GM23338 (cell line): ENCODE measurements around the gene HMGB4.

Source experiments
- CREB1 ChIP-seq: fragments of 250-450 bp; sonication (Bioruptor Pico); IDR thresholded peaks from 2 replicates; pipeline ENCODE4 v1.5.0; 2020; ENCODE audit warnings: low read depth, mild to moderate bottlenecking, moderate library complexity
- EZH2 ChIP-seq: fragments of 200-600 bp; sonication (generic); IDR thresholded peaks from one replicate; pipeline ENCODE4 v1.8.0; 2017; ENCODE audit warnings: antibody characterized with exemption, mild to moderate bottlenecking, low read depth; ENCODE audit not compliant: unreplicated experiment
- EZH2phosphoT487 ChIP-seq: fragments of 200-600 bp; sonication (generic); IDR thresholded peaks from one replicate; pipeline ENCODE4 v1.8.1; 2018; ENCODE audit warnings: antibody characterized with exemption; ENCODE audit not compliant: unreplicated experiment
- JUNB ChIP-seq: IDR thresholded peaks from one replicate; pipeline ENCODE4 v1.6.1; 2016; ENCODE audit warnings: antibody characterized with exemption; ENCODE audit not compliant: unreplicated experiment
- POLR2AphosphoS5 ChIP-seq: IDR thresholded peaks from 2 replicates; pipeline ENCODE4 v1.6.1; 2016; ENCODE audit warnings: antibody characterized with exemption, low read depth
- STAT1 ChIP-seq: IDR thresholded peaks from one replicate; pipeline ENCODE4 v1.6.1; 2016; ENCODE audit warnings: antibody characterized with exemption; ENCODE audit not compliant: unreplicated experiment
- TF ChIP-seq, protein P1 (sequence below), 2 experiments: fragments of 200-600 bp in 1 of 2; sonication (generic) in 1 of 2; conservative IDR thresholded peaks; 2 replicates each; pipeline versions ENCODE4 v1.5.1 to v1.6.1; 2016 to 2017; ENCODE audit warnings: antibody characterized with exemption in 2 of 2, low read depth in 2 of 2, mild to moderate bottlenecking in 2 of 2, moderate library complexity in 1 of 2
- TF ChIP-seq, protein P2 (sequence below): IDR thresholded peaks from one replicate; pipeline ENCODE4 v1.6.1; 2018; ENCODE audit warnings: antibody characterized with exemption; ENCODE audit not compliant: unreplicated experiment

DNA sequence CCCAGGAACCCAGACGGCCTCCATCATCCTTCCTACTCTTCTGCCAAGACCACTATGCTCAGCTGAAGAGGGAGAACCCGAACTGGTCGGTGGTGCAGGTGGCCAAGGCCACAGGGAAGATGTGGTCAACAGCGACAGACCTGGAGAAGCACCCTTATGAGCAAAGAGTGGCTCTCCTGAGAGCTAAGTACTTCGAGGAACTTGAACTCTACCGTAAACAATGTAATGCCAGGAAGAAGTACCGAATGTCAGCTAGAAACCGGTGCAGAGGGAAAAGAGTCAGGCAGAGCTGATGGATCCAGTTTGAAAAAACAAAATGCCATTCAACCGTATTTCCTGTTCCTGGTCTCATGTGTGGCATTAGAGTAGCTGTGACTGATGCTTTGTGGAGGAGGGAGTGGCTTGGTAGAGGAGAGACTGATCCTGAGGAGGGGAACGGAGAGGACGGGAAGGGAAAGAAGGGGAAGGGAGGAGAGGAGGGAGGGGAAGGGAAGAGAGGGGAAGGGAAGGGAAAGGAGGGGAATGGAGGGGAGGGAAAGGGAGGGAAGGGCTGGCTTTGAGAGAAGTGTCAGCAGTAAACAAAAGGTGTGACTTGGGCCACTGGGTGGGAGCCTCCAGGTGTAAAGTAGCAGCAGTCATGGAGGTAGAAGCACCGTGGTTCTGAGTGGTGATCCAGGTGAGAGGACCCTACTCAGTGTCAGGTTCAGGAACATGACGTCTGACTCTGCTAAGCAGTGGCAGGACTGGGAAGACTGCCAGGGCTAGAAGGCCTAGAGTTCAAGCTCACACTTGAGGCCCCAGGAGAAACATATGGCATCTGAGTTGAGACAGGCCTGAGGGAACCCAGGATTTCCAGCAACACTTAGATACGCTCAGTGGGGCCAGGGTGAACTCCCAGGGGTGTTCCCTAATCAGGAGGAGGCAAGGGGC lies 846 bp downstream of the HMGB4 start:
- TF ChIP-seq, protein P1, sequence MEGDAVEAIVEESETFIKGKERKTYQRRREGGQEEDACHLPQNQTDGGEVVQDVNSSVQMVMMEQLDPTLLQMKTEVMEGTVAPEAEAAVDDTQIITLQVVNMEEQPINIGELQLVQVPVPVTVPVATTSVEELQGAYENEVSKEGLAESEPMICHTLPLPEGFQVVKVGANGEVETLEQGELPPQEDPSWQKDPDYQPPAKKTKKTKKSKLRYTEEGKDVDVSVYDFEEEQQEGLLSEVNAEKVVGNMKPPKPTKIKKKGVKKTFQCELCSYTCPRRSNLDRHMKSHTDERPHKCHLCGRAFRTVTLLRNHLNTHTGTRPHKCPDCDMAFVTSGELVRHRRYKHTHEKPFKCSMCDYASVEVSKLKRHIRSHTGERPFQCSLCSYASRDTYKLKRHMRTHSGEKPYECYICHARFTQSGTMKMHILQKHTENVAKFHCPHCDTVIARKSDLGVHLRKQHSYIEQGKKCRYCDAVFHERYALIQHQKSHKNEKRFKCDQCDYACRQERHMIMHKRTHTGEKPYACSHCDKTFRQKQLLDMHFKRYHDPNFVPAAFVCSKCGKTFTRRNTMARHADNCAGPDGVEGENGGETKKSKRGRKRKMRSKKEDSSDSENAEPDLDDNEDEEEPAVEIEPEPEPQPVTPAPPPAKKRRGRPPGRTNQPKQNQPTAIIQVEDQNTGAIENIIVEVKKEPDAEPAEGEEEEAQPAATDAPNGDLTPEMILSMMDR (conservative IDR thresholded peaks at IDR 0.05; ENCODE audit: low read depth in 2 of 2), result no peak
- TF ChIP-seq EZH2phosphoT487, result no peak
- TF ChIP-seq CREB1 (CRISPR knock-in tag), result no peak
- TF ChIP-seq JUNB, result no peak
- TF ChIP-seq EZH2, result no peak
- TF ChIP-seq POLR2AphosphoS5, result no peak
- TF ChIP-seq, protein P2, sequence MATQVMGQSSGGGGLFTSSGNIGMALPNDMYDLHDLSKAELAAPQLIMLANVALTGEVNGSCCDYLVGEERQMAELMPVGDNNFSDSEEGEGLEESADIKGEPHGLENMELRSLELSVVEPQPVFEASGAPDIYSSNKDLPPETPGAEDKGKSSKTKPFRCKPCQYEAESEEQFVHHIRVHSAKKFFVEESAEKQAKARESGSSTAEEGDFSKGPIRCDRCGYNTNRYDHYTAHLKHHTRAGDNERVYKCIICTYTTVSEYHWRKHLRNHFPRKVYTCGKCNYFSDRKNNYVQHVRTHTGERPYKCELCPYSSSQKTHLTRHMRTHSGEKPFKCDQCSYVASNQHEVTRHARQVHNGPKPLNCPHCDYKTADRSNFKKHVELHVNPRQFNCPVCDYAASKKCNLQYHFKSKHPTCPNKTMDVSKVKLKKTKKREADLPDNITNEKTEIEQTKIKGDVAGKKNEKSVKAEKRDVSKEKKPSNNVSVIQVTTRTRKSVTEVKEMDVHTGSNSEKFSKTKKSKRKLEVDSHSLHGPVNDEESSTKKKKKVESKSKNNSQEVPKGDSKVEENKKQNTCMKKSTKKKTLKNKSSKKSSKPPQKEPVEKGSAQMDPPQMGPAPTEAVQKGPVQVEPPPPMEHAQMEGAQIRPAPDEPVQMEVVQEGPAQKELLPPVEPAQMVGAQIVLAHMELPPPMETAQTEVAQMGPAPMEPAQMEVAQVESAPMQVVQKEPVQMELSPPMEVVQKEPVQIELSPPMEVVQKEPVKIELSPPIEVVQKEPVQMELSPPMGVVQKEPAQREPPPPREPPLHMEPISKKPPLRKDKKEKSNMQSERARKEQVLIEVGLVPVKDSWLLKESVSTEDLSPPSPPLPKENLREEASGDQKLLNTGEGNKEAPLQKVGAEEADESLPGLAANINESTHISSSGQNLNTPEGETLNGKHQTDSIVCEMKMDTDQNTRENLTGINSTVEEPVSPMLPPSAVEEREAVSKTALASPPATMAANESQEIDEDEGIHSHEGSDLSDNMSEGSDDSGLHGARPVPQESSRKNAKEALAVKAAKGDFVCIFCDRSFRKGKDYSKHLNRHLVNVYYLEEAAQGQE, result no peak
- no peak for TF ChIP-seq STAT1
